Endometrial microvascular endothelial cells (primary cell): ENCODE measurements around the gene HPCA. TPM values are rescaled to one million over a fixed set of nuclear protein-coding genes. Genes with fewer than 3 reads are reported as not detected.
"Not testable (repeated sequence)": the region's sequence is repeated elsewhere in the genome, so short reads cannot be mapped to it uniquely, and the experiment has no call there.

ENCODE experiments used
- in situ Hi-C: cut with HindIII; loops from 2 replicates; pipeline ENCODE4 v1.10.0; 2017; ENCODE audit warnings: low sequenced_read_pairs, low pct_unique_long_range_greater_than_20kb; ENCODE audit errors: inconsistent ontology term
- total RNA-seq: library from RNA; depleted of rRNA; stranded (reverse); fragments of >200 nt; gene quantifications from one replicate; pipeline ENCODE4 v1.2.3, GENCODE V29; 2015; ENCODE audit errors: inconsistent ontology term

The HPCA gene
- total RNA-seq, 1 donor from 2014 or later = not detected

- in situ Hi-C loops = no loop called here
Observed at GRCh38 chr1:32898958-32899357, 12.7 kb downstream of the HPCA start.

DNA sequence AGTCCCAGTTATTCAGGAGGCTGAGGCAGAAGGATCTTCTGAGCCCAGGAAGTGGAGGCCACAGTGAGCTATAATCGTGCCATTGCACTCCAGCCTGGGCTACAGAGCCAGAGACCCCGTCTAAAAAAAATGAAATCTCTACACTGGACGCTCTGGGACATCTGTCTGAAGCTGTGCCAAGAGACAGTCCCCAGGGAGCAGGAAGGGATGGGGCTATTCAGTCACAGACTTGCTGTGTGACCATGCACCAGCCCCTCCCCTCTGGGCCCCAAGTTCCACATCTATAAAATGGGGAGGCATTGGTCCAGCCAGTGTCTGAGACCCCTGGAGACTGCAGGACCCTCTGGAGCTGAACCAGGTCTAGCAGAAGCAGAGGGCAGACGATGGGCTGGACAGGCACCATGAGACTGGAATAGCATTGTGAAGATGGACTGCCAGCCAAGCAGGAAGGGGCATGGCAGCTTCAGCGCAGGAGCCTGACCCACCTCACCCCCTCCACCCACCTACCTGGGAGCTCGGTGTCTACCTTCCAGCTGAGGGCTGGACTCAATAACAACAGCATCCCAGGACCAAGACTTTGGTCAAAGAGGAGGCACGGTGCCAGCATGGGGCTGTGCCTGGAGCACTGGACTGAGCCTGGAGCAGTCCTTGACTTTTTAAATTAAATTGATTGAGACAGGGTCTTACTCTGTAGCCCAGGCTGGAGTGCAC lies 13.4 kb downstream of the HPCA start:
- in situ Hi-C loops = no loop called here

- in situ Hi-C loops = no loop called here
Observed at GRCh38 chr1:32900371-32900955, 14.2 kb downstream of the HPCA start.

DNA sequence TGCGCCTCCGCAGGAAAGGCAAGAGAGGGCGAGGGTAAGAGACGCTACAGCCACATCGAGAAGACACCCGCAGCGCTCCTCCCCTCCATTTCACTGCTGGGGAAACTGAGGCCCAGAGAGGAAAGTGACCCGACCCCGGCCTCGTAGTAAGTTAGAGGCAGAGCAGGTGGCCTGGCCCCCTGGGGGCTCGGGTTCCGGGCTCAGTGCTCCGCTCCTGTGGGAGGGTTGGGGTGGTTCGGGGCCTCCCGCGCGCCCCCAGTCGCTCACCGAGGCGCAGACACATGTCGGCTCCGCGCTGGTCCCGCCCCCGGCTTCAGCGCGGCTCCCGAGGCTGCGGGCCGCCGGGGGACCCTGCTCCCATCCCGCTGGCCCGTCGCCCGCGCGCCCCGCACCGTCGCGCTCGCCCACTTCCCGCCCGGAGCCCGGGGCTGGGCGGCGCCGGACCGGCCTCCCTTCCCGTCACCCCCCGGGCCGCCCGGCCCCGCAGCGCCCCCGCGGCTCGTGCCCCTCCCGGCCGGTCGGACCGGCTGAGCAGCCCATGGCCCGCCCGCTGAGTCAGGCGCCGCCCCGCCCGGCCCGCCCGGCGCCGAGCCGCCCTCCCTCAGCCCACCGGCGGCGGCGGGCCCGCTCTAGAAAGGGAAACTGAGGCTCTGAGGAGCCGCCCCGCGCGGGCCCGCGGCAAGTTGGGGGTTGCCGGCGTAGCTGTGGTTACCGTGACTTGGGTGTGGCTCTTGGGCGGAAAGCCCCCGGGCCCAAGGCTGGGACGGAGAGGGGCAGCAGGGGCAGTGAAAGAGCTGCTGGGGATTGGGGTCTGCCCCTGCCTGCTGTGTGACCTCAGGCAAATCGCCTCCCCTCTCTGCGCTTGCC lies 14.9 kb downstream of the HPCA start, which contains the start of gene TMEM54:
Gene TMEM54, minus strand, starts transcription at position 434 of the 867 bp plus-strand sequence. Its CDS starts 151 bp downstream, at position 283.
- in situ Hi-C loops = no loop called here

DNA sequence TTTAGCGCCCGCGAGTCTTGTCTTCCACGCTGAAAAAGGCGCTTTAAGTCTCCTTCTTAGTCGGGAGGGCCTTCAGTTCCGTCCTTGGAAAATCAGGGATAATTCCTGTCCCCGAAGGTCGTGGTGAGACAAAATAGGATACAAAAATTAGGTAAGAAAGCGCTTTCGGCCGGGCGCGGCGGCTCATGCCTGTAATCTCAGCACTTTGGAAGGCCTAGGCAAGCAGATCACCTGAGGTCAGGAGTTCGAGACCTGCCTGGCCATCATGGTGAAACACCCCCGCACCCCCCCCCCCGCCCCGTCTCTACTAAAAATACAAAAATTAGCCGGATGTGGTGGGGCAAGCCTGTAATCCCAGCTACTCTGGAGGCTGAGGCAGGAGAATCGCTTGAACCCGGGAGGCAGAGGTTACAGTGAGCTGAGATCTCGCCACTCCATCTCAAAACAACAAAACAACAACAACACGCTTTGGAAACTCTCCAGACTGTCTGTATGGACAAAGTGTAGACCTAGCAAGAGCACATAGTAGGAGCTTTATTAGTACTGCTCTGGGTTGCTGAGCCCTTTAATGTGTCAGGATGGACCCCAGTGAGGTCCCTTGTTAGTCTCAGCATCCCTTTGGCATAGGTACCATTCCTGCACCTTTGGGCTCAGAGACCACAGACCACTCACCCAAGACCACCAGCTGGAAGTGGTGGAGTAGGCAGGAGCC lies 15.7 kb downstream of the HPCA start:
- in situ Hi-C loops = no loop called here

GRCh38 chr1:32902535-32902920 lies 16.2 kb downstream of the HPCA start:
- in situ Hi-C loops = no loop called here

GRCh38 chr1:32903991-32904785 lies 17.9 kb downstream of the HPCA start:
- in situ Hi-C loops = no loop called here

GRCh38 chr1:32904797-32905196 lies 18.5 kb downstream of the HPCA start:
- in situ Hi-C loops = no loop called here

- in situ Hi-C loops = not testable (repeated sequence)
Observed at GRCh38 chr1:32905588-32905987, 19.3 kb downstream of the HPCA start.

DNA sequence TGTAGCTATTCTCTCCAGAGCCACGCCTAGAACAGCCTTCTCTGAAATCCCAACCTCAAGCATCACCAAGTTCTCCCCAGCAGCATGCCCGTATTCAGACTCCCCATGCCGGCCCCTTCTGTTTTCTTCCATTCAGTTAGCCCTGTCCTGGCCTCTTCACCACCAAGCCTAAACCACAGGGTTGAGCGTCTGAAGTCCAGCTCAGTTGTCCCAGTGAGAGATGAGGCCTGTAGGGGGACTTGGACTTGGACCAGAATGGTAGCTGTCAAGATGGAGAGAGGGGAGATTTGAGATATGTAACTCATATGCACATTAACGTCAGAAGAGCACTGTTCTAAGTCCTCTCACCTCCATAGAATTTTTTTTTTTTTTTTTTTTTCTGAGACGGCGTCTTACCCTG lies 20.4 kb downstream of the HPCA start:
- in situ Hi-C loops = no loop called here

DNA sequence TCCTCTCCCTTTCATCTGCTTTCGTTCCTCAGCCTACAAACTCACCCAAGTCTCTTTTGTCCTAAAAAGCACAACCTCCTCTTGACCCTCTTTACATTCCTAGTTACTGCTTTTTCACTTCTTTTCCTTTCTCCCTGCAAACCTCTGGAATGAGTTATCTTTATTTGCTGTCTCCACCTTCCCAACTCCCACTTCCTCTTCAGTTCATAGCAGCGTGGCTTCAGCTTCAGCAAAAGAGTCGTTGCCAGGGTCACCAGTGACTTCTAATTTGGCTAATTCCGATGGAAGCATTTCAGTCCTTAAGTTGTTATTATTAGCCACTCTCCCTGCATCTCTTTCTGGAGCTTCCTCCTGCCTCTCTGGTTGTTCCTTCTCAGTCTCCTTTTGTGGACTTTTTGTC lies 21.1 kb downstream of the HPCA start:
- in situ Hi-C loops = no loop called here

DNA sequence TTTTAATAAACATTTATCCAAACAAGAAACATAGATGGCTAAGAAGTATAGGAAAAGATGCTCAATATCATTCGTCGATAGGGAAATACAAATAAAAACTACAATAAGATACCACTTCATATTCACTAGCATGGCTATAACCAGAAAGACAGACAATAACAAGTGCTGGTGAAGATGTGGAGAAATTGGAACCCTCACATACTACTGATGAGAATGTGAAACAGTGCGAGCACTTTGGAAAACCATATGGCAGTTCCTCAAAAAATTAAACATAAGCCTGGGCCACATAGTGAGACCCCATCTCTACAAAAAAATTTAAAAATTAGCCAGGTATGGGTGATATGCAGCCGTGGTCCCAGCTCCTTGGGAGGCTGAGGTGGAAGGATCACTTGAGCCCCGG lies 24.0 kb downstream of the HPCA start:
- in situ Hi-C loops = no loop called here

DNA sequence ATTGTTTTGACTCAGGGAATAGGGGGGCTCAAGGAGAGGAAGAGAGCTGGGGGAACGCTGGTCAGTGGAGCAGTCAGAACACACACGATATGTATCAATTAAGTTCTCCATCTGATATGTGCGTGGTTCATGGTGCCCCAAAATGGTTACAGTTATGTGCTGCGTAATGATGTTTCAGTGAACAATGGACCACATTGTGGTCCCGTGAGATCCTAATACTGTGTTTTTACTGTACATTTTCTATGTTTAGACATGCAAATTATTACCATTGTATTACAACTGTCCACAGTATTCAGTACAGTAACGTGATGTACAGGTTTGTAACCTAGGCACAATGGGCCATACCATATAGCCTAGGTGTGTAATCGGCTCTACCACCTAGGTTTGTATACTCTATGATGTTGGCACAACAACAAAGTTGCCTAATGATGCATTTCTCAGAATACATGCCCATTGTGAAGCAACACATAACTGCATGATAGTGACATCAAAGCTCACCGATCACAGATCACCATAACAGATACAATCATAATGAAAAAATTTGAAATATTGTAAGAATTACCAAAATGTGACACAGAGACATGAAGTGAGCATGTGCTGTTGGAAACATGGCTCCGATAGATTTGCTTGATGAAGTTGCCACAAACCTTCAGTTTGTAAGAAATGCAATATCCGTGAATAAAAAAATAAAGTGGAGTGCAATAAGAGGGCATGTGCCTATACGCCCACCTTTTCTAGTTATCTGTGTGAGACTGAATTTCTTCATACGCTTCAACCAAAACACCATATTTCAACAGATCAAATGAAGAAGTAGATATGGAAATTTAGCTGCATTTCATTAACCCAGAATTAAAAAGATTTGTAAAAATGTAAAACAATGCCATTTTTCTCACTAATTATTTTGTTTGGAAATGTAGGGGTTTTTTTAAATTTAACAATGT lies 29.7 kb downstream of the HPCA start:
- in situ Hi-C loops = no loop called here

DNA sequence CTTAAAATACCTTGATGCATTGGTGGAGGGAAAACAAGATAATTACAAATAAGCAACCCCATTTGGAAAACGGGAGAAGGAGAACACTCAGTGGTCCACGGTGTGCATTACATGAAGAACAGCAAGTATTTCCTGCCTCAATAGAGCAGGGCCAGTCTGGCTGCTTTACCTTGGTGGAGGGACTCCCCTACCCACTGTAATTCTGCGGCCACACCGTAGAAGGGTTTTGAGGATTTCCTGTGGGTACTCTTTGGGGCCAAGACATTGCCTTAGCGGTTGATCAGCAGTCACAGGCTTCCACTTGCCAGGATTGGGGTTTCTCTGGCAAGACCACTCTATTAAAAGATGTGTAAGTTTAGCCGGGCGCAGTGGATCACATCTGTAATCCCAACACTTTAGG lies 31.2 kb downstream of the HPCA start:
- in situ Hi-C loops = no loop called here

DNA sequence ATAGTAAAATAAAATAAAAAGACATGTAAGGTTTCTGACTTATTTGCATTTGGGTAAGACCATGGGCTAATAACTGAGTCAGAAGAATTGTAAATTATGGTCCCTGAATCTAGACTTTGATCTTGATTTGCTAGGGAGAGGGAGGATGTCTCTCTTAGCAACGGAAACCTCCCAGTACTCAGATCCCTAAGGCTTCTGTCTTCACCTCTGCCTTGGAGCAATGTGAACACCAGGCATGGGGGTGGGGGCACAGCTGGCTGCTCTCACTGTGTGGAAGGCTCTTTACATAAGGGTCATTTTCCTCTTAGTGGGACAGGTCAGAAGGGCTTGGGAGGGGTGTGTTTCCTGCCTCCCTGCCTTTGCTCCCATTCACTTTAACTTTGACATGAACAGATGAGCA lies 31.9 kb downstream of the HPCA start:
- in situ Hi-C loops = no loop called here

- in situ Hi-C loops = no loop called here
Observed at GRCh38 chr1:32919811-32920733, 33.8 kb downstream of the HPCA start.
